CD4-positive, CD25-positive, alpha-beta regulatory T cell (primary cell): ENCODE results near the gene PCED1B. TPM values are rescaled to one million over a fixed set of nuclear protein-coding genes. Genes with fewer than 3 reads are reported as not detected.

ENCODE experiments used
- ATAC-seq, 2 donors: fragments of 150-1000 bp; cut with Tn5 transposase; one replicate each; pipeline ENCODE4 v1.10.0; 2021; ENCODE audit warnings: low read depth in 2 of 2, moderate number of reproducible peaks in 2 of 2, moderate library complexity in 1 of 2
- DNase-seq, 3 donors: peaks; one replicate each; pipeline versions ENCODE4 v3.0.0 to v3.0.0-alpha.2; 2012 to 2022; ENCODE audit warnings: mixed read lengths in 1 of 3
- H3K27ac ChIP-seq: one replicate; pipeline ENCODE4 v1.7.0; 2013; ENCODE audit warnings: mild to moderate bottlenecking, low read length; ENCODE audit not compliant: insufficient read depth, poor library complexity, severe bottlenecking
- H3K27me3 ChIP-seq: one replicate; pipeline ENCODE4 v1.7.0; 2013; ENCODE audit warnings: low read length; ENCODE audit not compliant: control insufficient read depth, insufficient read depth
- H3K36me3 ChIP-seq: one replicate; pipeline ENCODE4 v1.7.0; 2013; ENCODE audit warnings: mild to moderate bottlenecking, low read length, moderate library complexity; ENCODE audit not compliant: control insufficient read depth, insufficient read depth
- H3K4me1 ChIP-seq: 2 replicates; pipeline ENCODE4 v1.7.0; 2013; ENCODE audit warnings: mild to moderate bottlenecking, low read length; ENCODE audit not compliant: insufficient read depth, control insufficient read depth, poor library complexity, severe bottlenecking
- H3K4me3 ChIP-seq: one replicate; pipeline ENCODE4 v1.7.0; 2013; ENCODE audit warnings: low read depth, mild to moderate bottlenecking, low read length, moderate library complexity
- H3K9me3 ChIP-seq, 2 experiments: 1 replicate in 1 of 2; 2 replicates in 1 of 2; pipeline ENCODE4 v1.7.0; 2013; ENCODE audit warnings: low read length in 2 of 2, mild to moderate bottlenecking in 1 of 2, moderate library complexity in 1 of 2; ENCODE audit not compliant: control insufficient read depth in 2 of 2
- H3K27ac Mint-ChIP-seq, 3 donors: one replicate each; pipeline ENCODE4 v1.8.0; 2020 to 2022; ENCODE audit warnings: mild to moderate bottlenecking in 3 of 3, mixed read lengths in 3 of 3, moderate library complexity in 2 of 3
- H3K27me3 Mint-ChIP-seq: one replicate; pipeline ENCODE4 v1.8.0; 2022; ENCODE audit warnings: mild to moderate bottlenecking, mixed read lengths
- H3K36me3 Mint-ChIP-seq: one replicate; pipeline ENCODE4 v1.8.0; 2020; ENCODE audit warnings: mixed read lengths
- H3K4me1 Mint-ChIP-seq, 4 donors: one replicate each; pipeline ENCODE4 v1.8.0; 2020 to 2022; ENCODE audit warnings: mixed read lengths in 4 of 4, mild to moderate bottlenecking in 1 of 4
- H3K4me3 Mint-ChIP-seq, 4 donors: one replicate each; pipeline ENCODE4 v1.8.0; 2020 to 2022; ENCODE audit warnings: mild to moderate bottlenecking in 4 of 4, mixed read lengths in 4 of 4, moderate library complexity in 3 of 4
- H3K9me3 Mint-ChIP-seq, 7 donors: one replicate each; pipeline ENCODE4 v1.8.0; 2020 to 2022; ENCODE audit warnings: mixed read lengths in 7 of 7, mild to moderate bottlenecking in 3 of 7, moderate library complexity in 2 of 7
- polyA plus RNA-seq, 4 donors: library from polyadenylated mRNA; unstranded; fragments of 300-500 nt; fragmentation: Illumina TruSeq; gene quantifications; one replicate each; pipeline ENCODE4 v1.2.3, GENCODE V29; 2021
- total RNA-seq: library from RNA; stranded (reverse); gene quantifications from one replicate; pipeline ENCODE4 v1.2.3, GENCODE V29; 2022

The PCED1B gene
- total and polyA plus RNA-seq, 5 donors from 2014 or later: 56.7 to 74.5 (median 64.9) TPM

- H3K27ac Mint-ChIP-seq: peak overlapping the region in 1 of 3 donors; percentile 69
- Histone ChIP-seq H3K4me3 (no peak overlapping the region), H3K27ac (no peak overlapping the region), H3K36me3 (no peaks in the 10 kb centered on the region), H3K9me3 (no peaks in the 10 kb centered on the region), H3K4me1 (peaks cover 28% of the 10 kb centered on the region), H3K27me3 (no peaks in the 10 kb centered on the region)
- no peak for DNase-seq
- peaks cover 40 to 55% (median 44%) of the 10 kb centered on the region in 4 donors for H3K4me1 Mint-ChIP-seq
- no peak overlapping the region for H3K4me3 Mint-ChIP-seq
- H3K9me3 Mint-ChIP-seq: peaks cover 0 to 4% (median 0%) of the 10 kb centered on the region in 7 donors
- H3K27me3 Mint-ChIP-seq: peaks cover 6% of the 10 kb centered on the region
- H3K36me3 Mint-ChIP-seq: peaks cover 15% of the 10 kb centered on the region
- no peak for ATAC-seq
Observed at GRCh38 chr12:47264951-47265350, 185.5 kb downstream of the PCED1B start.

GRCh38 chr12:47265391-47265790 is 186.0 kb downstream of the PCED1B start:
- peaks cover 42 to 59% (median 46%) of the 10 kb centered on the region in 4 donors for H3K4me1 Mint-ChIP-seq
- H3K27me3 ChIP-seq: no peaks in the 10 kb centered on the region
- no peak for DNase-seq
- no peaks in the 10 kb centered on the region for H3K36me3 ChIP-seq
- no peak overlapping the region for H3K4me3 ChIP-seq
- no peaks in the 10 kb centered on the region for H3K9me3 ChIP-seq
- no peak overlapping the region for H3K4me3 Mint-ChIP-seq
- peaks cover 6% of the 10 kb centered on the region for H3K27me3 Mint-ChIP-seq
- H3K36me3 Mint-ChIP-seq: peaks cover 15% of the 10 kb centered on the region
- no peak for ATAC-seq
- H3K27ac ChIP-seq: no peak overlapping the region
- H3K27ac Mint-ChIP-seq: peak overlapping the region in 1 of 3 donors; percentile 33
- peaks cover 0 to 4% (median 0%) of the 10 kb centered on the region in 7 donors for H3K9me3 Mint-ChIP-seq
- peaks cover 29% of the 10 kb centered on the region for H3K4me1 ChIP-seq

GRCh38 chr12:47267571-47267970 is 188.2 kb downstream of the PCED1B start:
- no peak overlapping the region for H3K4me3 Mint-ChIP-seq
- peaks cover 11% of the 10 kb centered on the region for H3K36me3 Mint-ChIP-seq
- H3K36me3 ChIP-seq: no peaks in the 10 kb centered on the region
- no peak for ATAC-seq
- H3K27ac Mint-ChIP-seq: peak overlapping the region in 1 of 3 donors; percentile 81
- peaks cover 0 to 4% (median 0%) of the 10 kb centered on the region in 7 donors for H3K9me3 Mint-ChIP-seq
- no peak overlapping the region for H3K27ac ChIP-seq
- H3K9me3 ChIP-seq: no peaks in the 10 kb centered on the region
- peaks cover 6% of the 10 kb centered on the region for H3K27me3 Mint-ChIP-seq
- DNase-seq: no peak
- H3K4me1 Mint-ChIP-seq: peaks cover 41 to 78% (median 59%) of the 10 kb centered on the region in 4 donors
- peaks cover 42% of the 10 kb centered on the region for H3K4me1 ChIP-seq
- no peaks in the 10 kb centered on the region for H3K27me3 ChIP-seq
- H3K4me3 ChIP-seq: no peak overlapping the region

GRCh38 chr12:47268501-47269454 is 189.4 kb downstream of the PCED1B start:
- no peaks in the 10 kb centered on the region for H3K9me3 ChIP-seq
- Mint-ChIP-seq H3K9me3 (peaks cover 0 to 4% (median 0%) of the 10 kb centered on the region in 7 donors), H3K4me1 (peaks cover 47 to 90% (median 70%) of the 10 kb centered on the region in 4 donors), H3K27me3 (peaks cover 6% of the 10 kb centered on the region), H3K27ac (peak overlapping the region; percentile 70 to 93 (median 81)), H3K4me3 (peak overlapping the region; percentile 62 to 69 (median 65)), H3K36me3 (peaks cover 11% of the 10 kb centered on the region)
- no peaks in the 10 kb centered on the region for H3K36me3 ChIP-seq
- H3K27me3 ChIP-seq: no peaks in the 10 kb centered on the region
- no peak for ATAC-seq
- peak overlapping the region; percentile 68 for H3K4me3 ChIP-seq
- peak in 2 of 3 donors; percentile 8 to 24 for DNase-seq
- peaks cover 48% of the 10 kb centered on the region for H3K4me1 ChIP-seq
- peak overlapping the region; percentile 9 for H3K27ac ChIP-seq

GRCh38 chr12:47269916-47270315 is 190.5 kb downstream of the PCED1B start:
- Histone ChIP-seq H3K27ac (peak overlapping the region; percentile 31), H3K36me3 (no peaks in the 10 kb centered on the region), H3K4me3 (peak overlapping the region; percentile 68), H3K27me3 (no peaks in the 10 kb centered on the region), H3K9me3 (no peaks in the 10 kb centered on the region), H3K4me1 (peaks cover 51% of the 10 kb centered on the region)
- Mint-ChIP-seq H3K27ac (peak overlapping the region; percentile 37 to 81 (median 41)), H3K36me3 (peaks cover 7% of the 10 kb centered on the region), H3K27me3 (peaks cover 6% of the 10 kb centered on the region), H3K4me1 (peaks cover 38 to 89% (median 67%) of the 10 kb centered on the region in 4 donors), H3K9me3 (peaks cover 0 to 4% (median 0%) of the 10 kb centered on the region in 7 donors), H3K4me3 (peak overlapping the region in 3 of 4 donors; percentile 13 to 69 (median 59))
- peak in 1 of 3 donors; percentile 31 for DNase-seq
- peak in 1 of 2 donors; percentile 32 for ATAC-seq

GRCh38 chr12:47270782-47271664 is 191.6 kb downstream of the PCED1B start:
- Mint-ChIP-seq H3K27ac (peak overlapping the region; percentile 81 to 87 (median 85)), H3K36me3 (peaks cover 3% of the 10 kb centered on the region), H3K27me3 (peaks cover 6% of the 10 kb centered on the region), H3K4me3 (peak overlapping the region in 3 of 4 donors; percentile 13 to 33 (median 23)), H3K4me1 (peaks cover 41 to 91% (median 72%) of the 10 kb centered on the region in 4 donors), H3K9me3 (peaks cover 0 to 4% (median 0%) of the 10 kb centered on the region in 7 donors)
- no peak overlapping the region for H3K4me3 ChIP-seq
- no peak overlapping the region for H3K27ac ChIP-seq
- ATAC-seq (peak in 1 of 2 donors; percentile 50), DNase-seq (peak in 1 of 3 donors; percentile 45)
- no peaks in the 10 kb centered on the region for H3K9me3 ChIP-seq
- H3K27me3 ChIP-seq: no peaks in the 10 kb centered on the region
- peaks cover 55% of the 10 kb centered on the region for H3K4me1 ChIP-seq
- H3K36me3 ChIP-seq: no peaks in the 10 kb centered on the region

GRCh38 chr12:47271800-47272239 is 192.4 kb downstream of the PCED1B start:
- peaks cover 63% of the 10 kb centered on the region for H3K4me1 ChIP-seq
- DNase-seq (no peak), ATAC-seq (no peak)
- H3K27me3 Mint-ChIP-seq: peaks cover 6% of the 10 kb centered on the region
- H3K9me3 Mint-ChIP-seq: peaks cover 0 to 4% (median 0%) of the 10 kb centered on the region in 7 donors
- peak overlapping the region in 2 of 4 donors; percentile 22 to 52 for H3K4me3 Mint-ChIP-seq
- peak overlapping the region in 2 of 3 donors; percentile 41 to 68 for H3K27ac Mint-ChIP-seq
- no peak overlapping the region for H3K4me3 ChIP-seq
- no peaks in the 10 kb centered on the region for H3K27me3 ChIP-seq
- H3K4me1 Mint-ChIP-seq: peaks cover 42 to 96% (median 76%) of the 10 kb centered on the region in 4 donors
- no peaks in the 10 kb centered on the region for H3K36me3 ChIP-seq
- no peaks in the 10 kb centered on the region for H3K9me3 ChIP-seq
- peaks cover 3% of the 10 kb centered on the region for H3K36me3 Mint-ChIP-seq
- H3K27ac ChIP-seq: no peak overlapping the region
